T-helper 22 cell (primary cell): ENCODE results near the gene WSCD1.

ENCODE experiments used
- DNase-seq: peaks from one replicate; pipeline ENCODE4 v3.0.0-alpha.2; 2020; ENCODE audit warnings: low read depth

WSCD1 gene

DNA sequence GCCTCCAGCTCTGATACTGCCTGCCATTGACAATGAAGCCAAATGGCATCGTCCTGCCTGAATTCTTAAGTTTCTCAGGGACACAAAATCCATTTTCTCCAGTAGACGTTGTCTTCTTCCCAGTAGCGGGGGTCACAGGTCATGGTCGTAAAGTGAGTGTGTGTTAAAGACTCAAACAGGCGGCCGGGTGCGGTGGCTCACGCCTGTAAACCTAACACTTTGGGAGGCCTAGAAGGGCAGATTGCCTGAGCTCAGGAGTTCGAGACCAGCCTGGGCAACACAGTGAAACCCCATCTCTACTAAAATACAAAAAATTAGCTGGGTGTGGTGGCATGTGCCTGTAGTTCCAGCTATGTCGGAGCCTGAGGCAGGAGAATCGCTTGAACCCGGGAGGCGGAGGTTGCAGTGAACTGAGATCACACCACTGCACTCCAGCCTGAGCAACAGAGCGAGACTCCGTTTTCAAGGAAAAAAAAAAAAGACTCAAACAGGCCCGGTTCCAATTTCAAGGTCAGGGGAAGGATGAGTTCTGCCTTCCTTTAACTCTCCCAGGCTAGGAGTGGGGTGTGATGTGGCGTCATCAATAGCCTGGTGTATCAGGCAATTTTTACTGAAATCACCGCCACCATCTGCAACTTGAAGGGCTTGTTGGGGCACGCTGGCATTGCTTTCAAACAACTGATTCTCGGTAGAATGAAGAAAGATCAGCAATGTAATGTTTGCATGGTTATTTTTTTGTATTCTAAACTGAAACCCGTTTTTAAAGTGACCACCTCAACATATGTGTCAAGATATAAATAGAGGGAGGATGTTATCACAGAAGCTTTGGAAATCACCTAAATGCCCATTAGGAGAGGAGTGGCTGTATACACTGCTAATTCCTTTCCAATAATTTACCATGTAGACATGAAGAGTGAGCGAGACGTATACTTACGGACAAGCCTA is 91.0 kb downstream of the WSCD1 start:
- DNase-seq: no peak

DNA sequence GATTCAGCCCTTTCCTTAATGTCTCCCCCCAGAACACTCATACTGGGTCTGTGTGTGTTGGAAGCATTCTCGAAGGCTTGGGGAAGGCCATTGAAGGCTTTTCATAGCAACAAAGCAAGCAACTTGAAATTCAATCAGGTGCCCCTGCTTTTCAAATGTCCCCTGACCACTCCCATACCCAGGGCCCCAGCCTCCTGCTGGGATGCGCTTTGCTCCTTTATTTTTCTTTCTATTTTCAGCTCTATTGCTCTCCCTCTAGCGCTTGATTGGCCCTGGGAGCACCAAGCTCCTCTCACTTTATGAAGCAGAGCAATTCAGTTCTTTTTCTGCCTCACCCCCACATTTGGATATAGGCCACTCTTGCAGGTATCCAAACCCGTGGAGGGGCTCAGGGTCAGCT is 92.0 kb downstream of the WSCD1 start:
- no peak for DNase-seq

DNA sequence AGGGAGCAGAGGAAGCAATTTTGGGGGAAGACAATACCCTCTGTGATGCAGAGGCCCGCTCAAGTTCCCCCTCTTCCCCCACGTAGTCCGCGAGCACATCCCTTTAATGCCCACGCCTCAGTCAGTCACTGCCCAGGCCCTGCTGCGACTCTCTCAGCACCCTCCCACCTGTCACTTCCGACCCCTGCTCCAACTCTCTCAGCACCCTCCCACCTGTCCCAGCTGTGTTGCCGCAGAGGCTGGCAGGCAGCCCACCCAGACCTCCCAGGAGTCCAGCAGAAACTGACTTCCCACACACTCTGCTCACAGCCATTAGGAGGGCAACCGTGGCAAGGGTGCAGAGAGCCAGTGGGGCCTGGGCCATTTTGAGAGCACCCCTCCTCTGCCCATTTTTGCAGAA is 92.7 kb downstream of the WSCD1 start:
- no peak for DNase-seq

DNA sequence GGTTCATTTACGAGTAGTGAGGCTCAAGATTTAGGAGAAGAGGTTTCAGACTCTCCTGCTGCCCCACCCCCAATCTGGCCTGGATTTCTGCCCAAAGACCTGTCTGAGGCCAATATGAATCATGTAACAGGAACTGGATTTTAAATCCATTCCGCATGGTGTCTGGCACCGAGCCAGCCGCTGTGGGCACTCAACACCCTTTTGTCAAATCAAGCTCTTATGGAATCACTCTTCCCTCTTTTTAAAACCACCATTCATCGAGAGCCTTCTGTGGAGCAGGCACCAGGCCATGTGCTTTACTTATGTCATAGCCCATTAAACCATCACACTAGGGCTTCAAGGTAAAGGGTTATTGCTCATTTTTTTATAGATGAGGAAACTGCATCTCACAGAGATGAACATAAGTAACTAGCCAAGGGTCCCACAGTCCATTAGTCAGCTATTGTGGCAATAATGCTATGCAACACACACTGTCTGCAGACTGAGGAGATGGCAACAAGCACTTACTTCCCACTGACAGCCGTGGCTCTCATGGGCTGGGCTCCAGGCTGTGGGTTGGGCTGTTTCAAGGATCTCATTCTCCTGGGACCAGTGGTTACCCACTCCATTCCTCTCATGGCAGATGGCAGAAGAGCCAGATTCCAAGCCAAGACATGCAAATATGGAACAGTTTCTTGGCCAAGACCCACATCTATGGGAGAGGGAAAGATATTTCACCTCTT is 93.6 kb downstream of the WSCD1 start:
- DNase-seq: no peak

DNA sequence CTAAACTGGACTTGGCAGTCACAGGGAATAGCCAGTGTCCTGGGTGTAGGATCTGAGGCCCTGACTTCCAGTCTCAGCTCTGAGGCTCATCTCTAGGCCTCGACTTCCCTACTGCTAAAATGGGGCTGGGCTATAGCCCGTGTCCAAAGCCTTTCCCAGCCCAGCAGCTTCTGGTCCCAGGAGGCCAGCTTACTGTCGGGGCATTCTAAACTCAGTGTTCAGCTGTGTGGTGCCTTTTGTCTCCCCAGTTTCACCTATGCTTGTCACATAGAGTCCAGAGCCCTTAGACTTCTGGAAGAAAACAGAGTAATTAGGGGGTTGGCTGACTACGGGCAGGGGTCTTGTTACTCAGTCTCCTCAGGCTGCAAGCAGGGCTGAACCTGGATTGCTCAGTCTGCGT is 94.8 kb downstream of the WSCD1 start:
- DNase-seq: no peak

DNA sequence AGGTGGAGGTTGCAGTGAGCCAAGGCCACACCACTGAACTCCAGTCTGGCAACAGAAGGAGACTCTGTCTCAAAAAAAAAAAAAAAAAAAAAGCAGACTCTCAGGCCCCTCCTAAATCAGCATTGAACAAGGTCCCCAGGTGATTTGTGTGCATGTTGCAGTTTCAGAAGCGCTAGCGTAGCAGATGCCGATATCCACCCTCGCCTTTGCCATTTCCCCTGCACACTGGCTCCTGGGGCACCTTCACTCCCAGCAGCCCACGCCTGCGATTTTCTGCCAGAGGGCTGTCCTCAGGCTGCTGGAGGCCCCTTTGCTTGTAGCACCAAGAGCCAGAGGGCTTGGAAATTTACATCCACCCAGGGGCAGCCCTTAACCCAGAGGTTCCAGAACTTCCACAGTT is 95.6 kb downstream of the WSCD1 start:
- no peak for DNase-seq

DNA sequence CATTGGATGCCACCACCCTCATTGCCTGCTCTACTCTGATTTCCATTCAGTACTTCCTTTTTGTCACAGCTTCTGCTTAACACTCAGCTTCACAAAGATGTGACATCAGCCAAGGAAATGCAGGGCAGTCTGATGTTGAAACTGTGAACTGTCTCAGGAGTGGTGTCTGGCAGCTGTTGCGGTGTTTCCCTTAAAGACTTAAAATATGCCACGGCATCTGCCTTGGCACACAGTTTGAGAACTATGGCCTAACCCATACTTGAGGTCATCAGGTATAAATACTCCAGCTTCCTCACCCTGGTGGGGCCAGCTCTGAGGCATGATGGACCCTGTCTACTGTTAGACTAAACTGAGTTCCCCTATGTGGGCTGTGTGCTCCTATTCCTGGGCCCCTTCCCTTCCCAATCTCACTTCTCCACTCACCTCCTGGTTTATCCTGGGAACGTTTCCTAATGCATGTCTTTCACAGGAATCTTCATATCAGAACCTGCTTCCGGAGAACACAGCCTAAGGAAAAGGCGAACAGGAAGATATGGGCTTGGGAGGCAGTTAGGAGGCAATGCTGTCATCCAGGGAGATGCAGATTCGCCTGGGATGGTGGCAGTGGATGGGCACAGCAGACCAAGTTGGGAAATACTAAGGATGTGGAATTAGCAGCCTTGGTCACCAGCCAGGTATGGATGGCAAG is 96.5 kb downstream of the WSCD1 start:
- no peak for DNase-seq

DNA sequence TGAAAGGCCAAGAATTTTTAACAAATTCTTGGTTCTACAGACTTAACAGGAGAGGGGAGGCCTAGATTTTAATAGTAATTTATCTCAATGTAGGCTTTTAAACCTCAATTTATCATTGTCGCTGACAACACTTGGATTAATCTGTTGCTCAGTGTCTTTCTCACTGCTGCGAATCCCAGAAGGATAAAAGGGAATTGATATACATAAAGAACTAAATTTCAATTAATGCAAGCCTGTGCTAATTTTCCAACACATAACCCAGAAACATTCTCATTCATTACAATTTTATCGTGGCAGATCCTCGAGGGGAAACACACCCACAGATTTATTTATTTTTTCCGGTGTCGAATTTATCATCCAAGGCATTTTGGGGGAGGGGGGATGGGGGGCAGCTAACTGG is 98.1 kb downstream of the WSCD1 start:
- DNase-seq: no peak

DNA sequence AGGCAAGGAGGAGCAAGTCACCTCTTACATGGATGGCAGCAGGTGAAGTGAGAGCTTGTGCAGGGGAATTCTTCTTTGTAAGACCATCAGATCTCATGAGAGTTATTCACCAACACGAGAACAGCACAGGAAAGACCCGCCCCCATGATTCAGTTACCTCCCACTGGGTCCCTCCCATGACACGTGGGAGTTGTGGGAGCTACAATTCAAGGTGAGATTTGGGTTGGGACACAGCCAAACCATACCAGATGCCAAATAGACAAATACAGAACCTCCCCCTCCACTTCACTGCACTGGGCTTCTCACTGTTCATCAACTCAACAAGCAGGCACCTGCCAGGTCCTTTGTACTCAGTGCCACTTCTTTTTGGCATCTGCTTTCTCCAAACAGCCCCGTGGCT is 100.2 kb downstream of the WSCD1 start:
- no peak for DNase-seq

DNA sequence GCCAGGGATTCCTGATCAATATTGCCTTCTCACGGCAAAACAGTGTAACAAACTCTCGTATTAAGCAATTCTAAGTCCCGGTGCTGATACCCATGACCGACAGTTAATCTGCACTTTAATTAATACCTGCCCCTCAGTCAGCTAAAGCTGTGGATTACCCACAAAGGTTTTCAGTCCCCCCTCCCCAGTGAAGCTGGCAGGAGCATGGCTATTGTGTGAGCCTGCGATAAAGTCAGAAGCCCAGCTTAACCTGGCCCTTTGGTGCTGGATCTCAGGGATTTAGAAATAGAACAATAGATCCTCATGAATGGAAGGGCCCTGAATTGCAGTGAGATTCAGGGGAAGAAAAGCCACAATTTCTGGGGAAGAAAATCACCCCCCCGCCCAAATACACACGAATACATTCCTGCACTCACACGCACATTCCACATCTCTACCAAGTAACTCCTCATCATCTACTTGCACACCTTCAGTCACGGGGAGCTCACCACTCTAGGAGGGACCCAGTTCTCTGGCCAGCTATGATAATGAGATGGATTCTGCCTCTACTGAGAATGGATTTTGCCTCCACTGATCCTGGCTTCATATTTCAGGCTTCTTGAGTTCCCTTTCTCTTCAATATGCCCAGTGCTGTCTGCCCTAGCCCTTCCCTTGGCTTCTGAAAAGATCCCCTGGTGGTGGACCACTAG is 102.6 kb downstream of the WSCD1 start:
- no peak for DNase-seq

DNA sequence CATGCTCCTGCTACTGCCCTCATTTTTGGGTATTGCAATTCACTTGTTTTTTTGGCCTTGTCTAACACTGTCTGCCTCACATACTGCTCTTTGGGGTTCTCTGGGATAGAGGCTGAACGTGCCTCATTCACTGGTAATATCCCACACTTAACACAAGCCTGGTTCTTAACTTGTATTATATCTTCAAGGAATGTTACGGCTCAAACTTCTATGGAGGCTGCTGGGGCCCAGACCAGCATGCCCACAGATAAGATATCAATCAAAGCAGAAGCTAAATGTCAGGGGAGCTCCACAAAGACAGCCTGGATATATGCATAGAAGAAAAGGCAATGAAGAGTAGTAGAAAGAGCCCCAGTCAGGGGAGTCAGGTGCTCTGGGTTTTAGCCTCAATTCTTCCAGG is 103.5 kb downstream of the WSCD1 start:
- no peak for DNase-seq
